ENCODE results near the gene MSL2.
"Not testable (repeated sequence)": the region's sequence is repeated elsewhere in the genome, so short reads cannot be mapped to it uniquely, and the experiment has no call there.

Gene MSL2

GRCh38 chr3:136141291-136141785, 54.8 kb downstream of the MSL2 start:
- no peak for DNase-seq

- no peak for DNase-seq
Measured at GRCh38 chr3:136136454-136136853, 59.7 kb downstream of the MSL2 start.

DNA sequence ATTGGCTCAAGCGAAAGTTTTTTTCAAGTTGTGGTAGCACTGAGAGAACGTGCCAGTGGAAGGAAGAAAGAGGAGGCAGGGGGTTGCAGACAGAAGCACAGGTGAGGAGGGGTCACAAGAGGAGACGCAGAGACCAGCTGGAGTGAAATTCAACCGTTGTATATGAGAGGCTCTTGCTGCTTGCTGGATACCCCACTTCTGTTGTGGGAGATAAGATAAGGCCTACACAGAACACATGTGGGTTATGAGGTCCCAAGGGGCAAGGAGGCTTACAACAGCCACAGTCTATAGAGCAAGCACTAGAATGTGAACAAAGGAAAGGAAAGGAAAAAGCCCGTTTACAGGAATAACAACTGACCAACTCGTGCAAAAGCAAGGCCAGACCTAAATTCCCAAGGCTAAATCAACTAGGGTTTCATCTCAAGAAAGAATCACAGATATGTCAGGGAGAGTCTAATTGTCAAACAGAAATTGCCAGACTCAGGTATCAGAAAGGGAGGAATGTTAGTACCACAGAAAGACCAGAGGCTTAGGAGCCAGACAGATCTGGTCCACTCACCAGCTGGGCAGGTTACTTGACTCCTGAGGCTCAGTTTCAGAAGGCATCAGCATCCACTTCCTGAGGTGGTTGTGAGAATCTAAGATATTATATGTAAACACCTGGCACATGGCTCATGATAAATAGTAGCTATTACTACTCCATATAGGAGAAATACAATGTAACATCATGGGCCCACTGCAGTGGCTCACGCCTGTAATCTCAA, 60.9 kb downstream of the MSL2 start:
- DNase-seq = no peak

- DNase-seq = no peak
Measured at GRCh38 chr3:136134091-136134490, 62.0 kb downstream of the MSL2 start.

- DNase-seq = not testable (repeated sequence)
Measured at GRCh38 chr3:136131647-136132046, 64.5 kb downstream of the MSL2 start.

DNA sequence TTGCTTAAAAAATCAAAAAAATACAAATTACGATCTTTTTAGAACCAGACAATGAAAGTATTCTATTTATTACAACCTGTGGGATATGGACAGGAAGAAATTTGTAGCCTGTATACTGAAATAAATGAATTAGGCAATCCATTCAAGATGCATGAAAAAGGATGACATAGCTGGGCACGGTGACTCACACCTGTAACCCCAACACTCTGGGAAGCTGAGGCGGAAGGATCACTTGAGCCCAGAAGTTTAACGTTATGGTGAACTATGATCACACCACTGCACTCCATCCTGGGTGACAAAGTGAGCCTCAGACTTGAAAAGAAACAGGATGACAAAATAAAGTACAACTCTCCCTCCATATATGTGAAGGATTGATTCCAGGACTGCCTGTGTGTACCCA, 74.1 kb downstream of the MSL2 start:
- DNase-seq = no peak

GRCh38 chr3:136120373-136121348, 75.5 kb downstream of the MSL2 start:
- no peak for DNase-seq

DNA sequence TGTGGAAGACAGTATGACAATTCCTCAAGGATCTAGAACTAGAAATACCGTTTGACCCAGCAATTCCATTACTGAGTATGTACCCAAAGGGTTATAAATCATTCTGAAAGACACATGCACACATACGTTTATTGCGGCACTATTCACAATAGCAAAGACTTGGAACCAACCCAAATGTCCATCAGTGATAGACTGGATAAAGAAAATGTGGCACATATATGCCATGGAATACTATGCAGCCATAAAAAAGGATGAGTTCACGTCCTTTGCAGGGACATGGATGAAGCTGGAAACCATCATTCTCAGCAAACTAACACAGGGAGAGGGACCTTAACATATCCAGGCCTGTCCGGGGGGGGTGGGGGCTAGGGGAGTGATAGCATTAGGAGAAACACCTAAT, 76.4 kb downstream of the MSL2 start:
- DNase-seq = not testable (repeated sequence)

DNA sequence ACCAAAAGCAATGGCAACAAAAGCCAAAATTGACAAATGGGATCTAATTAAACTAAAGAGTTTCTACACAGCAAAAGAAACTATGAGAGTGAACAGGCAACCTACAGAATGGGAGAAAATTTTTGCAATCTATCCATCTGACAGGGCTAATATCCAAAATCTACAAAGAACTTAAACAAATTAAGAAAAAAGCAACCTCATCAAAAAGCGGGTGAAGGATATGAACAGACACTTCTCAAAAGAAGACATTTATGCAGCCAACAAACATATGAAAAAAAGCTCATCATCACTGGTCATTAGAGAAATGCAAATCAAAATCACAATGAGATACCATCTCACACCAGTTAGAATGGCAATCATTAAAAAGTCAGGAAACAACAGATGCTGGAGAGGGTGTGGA, 76.8 kb downstream of the MSL2 start:
- not testable (repeated sequence) for DNase-seq

- DNase-seq = no peak
Measured at GRCh38 chr3:136114421-136114820, 81.7 kb downstream of the MSL2 start.

- DNase-seq = no peak
Measured at GRCh38 chr3:136110481-136110880, 85.7 kb downstream of the MSL2 start.

DNA sequence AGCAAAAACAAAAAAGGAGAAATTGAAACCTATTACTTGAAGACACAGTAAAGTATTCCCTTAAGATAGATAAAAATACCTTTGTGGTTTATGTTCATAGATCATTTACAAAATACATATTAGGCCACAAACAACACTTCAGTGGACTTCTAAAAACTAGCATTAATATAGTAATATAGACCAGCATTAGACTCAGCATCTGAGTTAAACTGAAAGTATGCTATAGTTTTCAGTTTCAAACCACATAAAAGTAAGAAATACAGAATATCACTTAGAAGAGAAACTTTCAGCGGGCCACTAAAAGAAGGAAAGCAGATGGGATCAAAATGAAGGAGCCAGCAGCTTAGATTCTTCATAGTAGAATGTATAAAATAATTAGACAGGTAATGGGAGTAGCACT, 86.6 kb downstream of the MSL2 start:
- no peak for DNase-seq

DNA sequence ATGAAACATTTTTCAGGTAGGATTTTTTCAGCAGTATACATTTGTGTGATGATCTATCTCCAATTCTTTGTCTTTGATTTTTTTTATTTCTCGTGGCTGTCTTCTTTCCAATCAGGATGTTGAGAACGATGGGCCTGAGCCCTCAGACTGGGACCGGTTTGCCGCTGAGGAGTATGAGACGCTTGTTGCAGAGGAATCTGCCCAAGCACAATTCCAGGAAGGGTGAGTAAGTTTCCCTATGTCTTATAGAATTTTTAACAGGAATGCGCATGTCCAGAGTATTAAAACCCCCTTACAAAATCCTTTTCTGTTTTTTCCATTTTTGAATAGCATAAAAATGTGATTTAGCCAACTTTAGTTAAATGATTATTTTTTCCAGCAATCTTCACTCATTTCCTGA, 90.0 kb downstream of the MSL2 start:
- DNase-seq = no peak

- no peak for DNase-seq
Measured at GRCh38 chr3:136105044-136105443, 91.1 kb downstream of the MSL2 start.

All from CD4-positive, alpha-beta T cell treated with Interleukin-12 subunit alpha and Interleukin-12 subunit beta, for 1 hour (primary cell).